ENCODE data around the gene ACVRL1.

The ACVRL1 gene

GRCh38 chr12:51907083-51907855 is at the start of gene ACVRL1:
TSS of gene ACVRL1 (plus strand) at chr12:51907504. CDS start at chr12:51912475, 4,971 bp downstream.
- H3K36me3 Mint-ChIP-seq (ENCODE audit: low read depth): no peaks in the 10 kb centered on the region
- H3K4me1 Mint-ChIP-seq (ENCODE audit: low read depth): no peaks in the 10 kb centered on the region
- H3K4me3 Mint-ChIP-seq: no peak within 1 kb of the TSS
- H3K9me3 Mint-ChIP-seq: no peaks in the 10 kb centered on the region
- no peak within 1 kb of the TSS for H3K27ac Mint-ChIP-seq
- H3K27me3 Mint-ChIP-seq (ENCODE audit: low read depth): peaks cover 60% of the 10 kb centered on the region

DNA sequence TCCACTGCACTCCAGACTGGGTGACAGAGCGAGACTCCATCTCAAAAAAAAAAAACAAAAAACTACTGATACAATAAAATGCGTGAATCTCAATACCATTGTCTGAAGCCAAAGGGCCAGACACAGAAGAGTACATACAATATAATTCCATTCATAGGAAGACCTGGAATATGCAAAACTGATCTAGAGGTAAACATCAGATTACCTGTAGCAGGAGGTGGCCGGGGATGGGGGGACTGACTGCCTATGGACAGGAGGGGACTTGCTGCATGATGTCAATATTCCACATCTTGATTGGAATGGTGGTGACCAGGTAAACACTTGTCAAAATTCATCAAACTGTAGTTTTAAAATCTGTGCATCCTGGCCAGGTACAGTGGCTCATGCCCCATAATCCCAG is 46.3 kb upstream of the ACVRL1 start:
- Mint-ChIP-seq H3K9me3 (no peaks in the 10 kb centered on the region), H3K36me3 (ENCODE audit: low read depth) (no peaks in the 10 kb centered on the region), H3K27ac (no peak overlapping the region), H3K4me1 (ENCODE audit: low read depth) (no peaks in the 10 kb centered on the region), H3K27me3 (ENCODE audit: low read depth) (peaks cover 51% of the 10 kb centered on the region), H3K4me3 (no peak overlapping the region)

- H3K27me3 Mint-ChIP-seq (ENCODE audit: low read depth): peaks cover 57% of the 10 kb centered on the region
- no peak overlapping the region for H3K27ac Mint-ChIP-seq
- H3K36me3 Mint-ChIP-seq (ENCODE audit: low read depth): no peaks in the 10 kb centered on the region
- no peak overlapping the region for H3K4me3 Mint-ChIP-seq
- H3K4me1 Mint-ChIP-seq (ENCODE audit: low read depth): no peaks in the 10 kb centered on the region
- no peaks in the 10 kb centered on the region for H3K9me3 Mint-ChIP-seq
These were observed 44.4 kb upstream of the ACVRL1 start for GRCh38 chr12:51862947-51863346.

DNA sequence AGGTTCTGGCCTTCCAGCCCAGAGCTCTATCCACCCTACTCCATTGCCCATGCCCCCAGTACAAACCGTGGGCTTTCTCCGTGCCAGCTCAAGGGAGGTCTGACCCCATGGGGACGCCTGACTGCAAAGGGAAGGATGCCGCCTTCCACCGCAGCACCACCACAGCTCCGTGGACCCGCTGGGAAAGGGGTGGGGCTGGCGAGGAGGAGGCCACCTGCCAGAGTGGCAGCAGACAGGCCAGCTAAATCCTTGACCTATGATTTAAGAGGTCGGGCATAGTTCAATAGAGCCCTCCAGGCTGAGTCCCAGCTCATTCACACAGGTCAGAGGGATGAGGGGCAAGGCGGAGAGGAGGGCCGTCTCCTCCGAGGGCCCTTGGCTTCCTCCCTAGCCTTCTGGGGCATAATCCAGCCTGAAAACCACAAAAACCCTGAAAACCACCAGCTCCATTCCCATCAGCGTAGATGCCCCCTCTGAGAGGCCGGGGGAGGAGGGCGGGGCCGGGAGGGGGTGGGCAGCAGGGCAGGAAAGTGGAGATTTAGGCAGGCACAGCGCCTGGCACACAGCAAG is 43.9 kb upstream of the ACVRL1 start:
- no peaks in the 10 kb centered on the region for H3K36me3 Mint-ChIP-seq (ENCODE audit: low read depth)
- no peak overlapping the region for H3K4me3 Mint-ChIP-seq
- no peaks in the 10 kb centered on the region for H3K4me1 Mint-ChIP-seq (ENCODE audit: low read depth)
- H3K27me3 Mint-ChIP-seq (ENCODE audit: low read depth): peaks cover 62% of the 10 kb centered on the region
- no peaks in the 10 kb centered on the region for H3K9me3 Mint-ChIP-seq
- H3K27ac Mint-ChIP-seq: no peak overlapping the region

GRCh38 chr12:51863933-51864832 is 43.1 kb upstream of the ACVRL1 start:
- H3K36me3 Mint-ChIP-seq (ENCODE audit: low read depth): no peaks in the 10 kb centered on the region
- no peaks in the 10 kb centered on the region for H3K4me1 Mint-ChIP-seq (ENCODE audit: low read depth)
- no peak overlapping the region for H3K27ac Mint-ChIP-seq
- H3K27me3 Mint-ChIP-seq (ENCODE audit: low read depth): peaks cover 67% of the 10 kb centered on the region
- H3K4me3 Mint-ChIP-seq: no peak overlapping the region
- no peaks in the 10 kb centered on the region for H3K9me3 Mint-ChIP-seq

DNA sequence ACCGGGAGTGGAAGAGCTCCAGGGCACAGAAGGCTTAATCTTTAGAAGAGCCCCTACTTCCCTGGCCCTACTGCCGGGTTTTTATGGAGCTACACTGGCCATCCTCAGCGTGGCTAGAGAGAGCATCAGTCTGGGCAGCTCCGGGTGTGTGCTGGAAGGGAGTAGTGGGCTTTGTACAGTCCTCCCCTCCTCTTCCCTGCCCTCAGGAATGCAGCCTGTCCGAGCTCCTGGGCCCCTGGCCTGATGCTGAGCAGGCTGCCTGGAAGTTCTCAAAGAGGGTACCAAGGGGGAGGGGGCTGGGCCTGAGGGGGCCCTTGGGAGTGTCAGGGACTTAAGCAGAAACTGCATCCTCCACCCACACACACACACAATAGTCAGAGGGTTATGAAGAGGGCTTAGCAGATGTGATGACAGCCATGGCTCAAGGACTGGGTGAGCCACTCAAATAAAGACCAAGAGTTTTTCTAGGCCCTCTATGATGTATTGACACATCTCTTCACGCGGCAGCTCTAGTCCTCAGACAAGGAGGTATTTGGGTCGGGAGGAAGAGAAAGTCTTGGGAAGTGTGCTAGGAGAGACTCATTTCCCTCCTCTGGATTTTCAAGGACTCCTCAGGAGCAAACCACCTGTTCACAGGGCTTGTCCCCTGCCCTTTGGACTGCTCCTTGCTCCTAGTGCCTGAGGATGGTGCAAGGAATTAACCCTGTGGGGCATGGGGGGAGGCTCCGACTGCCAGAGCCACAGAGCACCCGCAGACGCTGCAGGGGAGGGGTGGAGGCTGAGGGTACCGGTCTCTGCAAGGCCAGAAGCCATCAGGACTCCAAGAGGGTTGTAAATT is 42.3 kb upstream of the ACVRL1 start:
- Mint-ChIP-seq H3K4me1 (ENCODE audit: low read depth) (peaks cover under 1% of the 10 kb centered on the region), H3K4me3 (no peak overlapping the region), H3K9me3 (no peaks in the 10 kb centered on the region), H3K27me3 (ENCODE audit: low read depth) (peaks cover 73% of the 10 kb centered on the region), H3K27ac (no peak overlapping the region), H3K36me3 (ENCODE audit: low read depth) (no peaks in the 10 kb centered on the region)

GRCh38 chr12:51865757-51866270 is 41.5 kb upstream of the ACVRL1 start:
- Mint-ChIP-seq H3K4me1 (ENCODE audit: low read depth) (peaks cover 5% of the 10 kb centered on the region), H3K4me3 (no peak overlapping the region), H3K9me3 (no peaks in the 10 kb centered on the region), H3K27me3 (ENCODE audit: low read depth) (peaks cover 81% of the 10 kb centered on the region), H3K27ac (no peak overlapping the region), H3K36me3 (ENCODE audit: low read depth) (no peaks in the 10 kb centered on the region)

- peaks cover 5% of the 10 kb centered on the region for H3K4me1 Mint-ChIP-seq (ENCODE audit: low read depth)
- no peaks in the 10 kb centered on the region for H3K9me3 Mint-ChIP-seq
- no peaks in the 10 kb centered on the region for H3K36me3 Mint-ChIP-seq (ENCODE audit: low read depth)
- no peak overlapping the region for H3K4me3 Mint-ChIP-seq
- no peak overlapping the region for H3K27ac Mint-ChIP-seq
- peaks cover 80% of the 10 kb centered on the region for H3K27me3 Mint-ChIP-seq (ENCODE audit: low read depth)
These were observed 41.0 kb upstream of the ACVRL1 start for GRCh38 chr12:51866324-51866723.

- H3K4me1 Mint-ChIP-seq (ENCODE audit: low read depth): peaks cover 5% of the 10 kb centered on the region
- no peaks in the 10 kb centered on the region for H3K9me3 Mint-ChIP-seq
- no peaks in the 10 kb centered on the region for H3K36me3 Mint-ChIP-seq (ENCODE audit: low read depth)
- no peak overlapping the region for H3K4me3 Mint-ChIP-seq
- H3K27ac Mint-ChIP-seq: no peak overlapping the region
- H3K27me3 Mint-ChIP-seq (ENCODE audit: low read depth): peaks cover 76% of the 10 kb centered on the region
These were observed 40.5 kb upstream of the ACVRL1 start for GRCh38 chr12:51866762-51867161.

- Mint-ChIP-seq H3K27me3 (ENCODE audit: low read depth) (peaks cover 70% of the 10 kb centered on the region), H3K4me1 (ENCODE audit: low read depth) (peaks cover 5% of the 10 kb centered on the region), H3K36me3 (ENCODE audit: low read depth) (no peaks in the 10 kb centered on the region), H3K27ac (no peak overlapping the region), H3K4me3 (no peak overlapping the region), H3K9me3 (no peaks in the 10 kb centered on the region)
These were observed 39.9 kb upstream of the ACVRL1 start for GRCh38 chr12:51867371-51867770.

GRCh38 chr12:51867796-51868428 is 39.4 kb upstream of the ACVRL1 start:
- H3K27me3 Mint-ChIP-seq (ENCODE audit: low read depth): peaks cover 68% of the 10 kb centered on the region
- H3K27ac Mint-ChIP-seq: no peak overlapping the region
- H3K4me1 Mint-ChIP-seq (ENCODE audit: low read depth): peaks cover 5% of the 10 kb centered on the region
- no peak overlapping the region for H3K4me3 Mint-ChIP-seq
- no peaks in the 10 kb centered on the region for H3K9me3 Mint-ChIP-seq
- H3K36me3 Mint-ChIP-seq (ENCODE audit: low read depth): no peaks in the 10 kb centered on the region

DNA sequence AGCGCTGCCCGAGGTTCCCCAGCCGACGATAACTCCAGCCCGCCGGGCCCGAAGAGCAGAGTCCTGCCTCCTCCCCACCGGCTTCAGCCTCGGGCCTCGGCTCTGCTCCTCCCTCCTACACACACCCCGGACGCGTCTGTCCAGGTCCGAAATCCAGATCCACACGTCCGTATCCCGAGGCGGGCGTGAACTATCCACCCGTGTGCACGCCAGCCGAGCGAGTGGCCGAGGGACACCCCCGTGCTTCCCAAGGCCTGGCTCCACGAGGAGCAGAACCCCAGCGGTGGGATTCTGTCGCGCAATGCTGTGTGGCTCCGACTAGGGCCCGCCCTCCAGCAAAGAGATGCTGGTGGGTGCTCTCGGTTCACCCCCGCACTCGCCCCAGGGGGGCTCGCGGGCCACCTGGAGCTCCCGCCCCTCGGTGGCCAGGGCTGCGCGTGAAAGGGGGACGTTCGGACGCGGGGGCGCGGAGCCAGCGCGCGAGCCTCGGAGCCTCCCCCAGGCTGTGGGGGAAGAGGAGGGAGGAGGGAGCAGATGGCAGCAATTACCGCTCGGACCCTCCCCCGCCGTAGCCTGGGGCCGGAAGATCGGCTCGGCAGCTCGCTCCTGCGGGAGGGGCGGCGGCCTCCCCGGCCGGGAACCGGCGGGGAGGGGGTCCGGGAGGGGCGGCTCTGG is 38.3 kb upstream of the ACVRL1 start:
- Mint-ChIP-seq H3K27ac (no peak overlapping the region), H3K4me1 (ENCODE audit: low read depth) (peaks cover 5% of the 10 kb centered on the region), H3K9me3 (no peaks in the 10 kb centered on the region), H3K4me3 (no peak overlapping the region), H3K36me3 (ENCODE audit: low read depth) (no peaks in the 10 kb centered on the region), H3K27me3 (ENCODE audit: low read depth) (peaks cover 60% of the 10 kb centered on the region)

DNA sequence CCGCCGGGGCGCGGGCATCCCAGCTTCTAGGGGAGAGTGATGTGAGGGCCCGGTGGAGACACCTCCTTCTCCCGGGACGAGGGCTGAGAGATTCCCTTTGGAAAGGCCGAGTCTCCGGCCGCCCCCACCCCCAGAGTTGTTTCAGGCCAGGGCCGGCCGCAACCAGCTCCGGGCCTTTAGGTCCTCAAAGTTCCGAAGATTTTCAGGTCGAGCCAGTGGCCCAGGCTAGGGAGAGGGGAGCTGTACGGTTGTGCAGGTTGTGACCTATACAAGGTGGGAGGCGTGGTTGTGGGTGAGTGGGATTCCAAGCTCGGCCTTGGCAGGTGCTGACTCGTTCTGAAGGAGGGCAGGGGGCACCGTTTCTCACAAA is 37.8 kb upstream of the ACVRL1 start:
- Mint-ChIP-seq H3K27me3 (ENCODE audit: low read depth) (peaks cover 58% of the 10 kb centered on the region), H3K36me3 (ENCODE audit: low read depth) (no peaks in the 10 kb centered on the region), H3K9me3 (no peaks in the 10 kb centered on the region), H3K27ac (no peak overlapping the region), H3K4me1 (ENCODE audit: low read depth) (peaks cover 5% of the 10 kb centered on the region), H3K4me3 (no peak overlapping the region)

All from T-helper 1 cell treated with Interleukin-12 subunit alpha and Interleukin-12 subunit beta and Interleukin-4 antibody, amounts not matched to agents 30 μg/mL and 1 μg/mL, for 36 hours (primary cell).